Hepatocyte (in vitro differentiated cells): ENCODE data around the gene SALL4. TPM values are rescaled to one million over a fixed set of nuclear protein-coding genes. Genes with fewer than 3 reads are reported as not detected.

ENCODE experiments used
- DNase-seq: peaks from one replicate; pipeline ENCODE4 v3.0.0-alpha.2; 2016; ENCODE audit warnings: low spot score
- H2AFZ ChIP-seq: fragments of 200-600 bp; sonication (generic); 2 replicates; pipeline ENCODE4 v1.6.0; 2016; ENCODE audit warnings: antibody characterized with exemption, mild to moderate bottlenecking
- H3K27ac ChIP-seq: fragments of 200-600 bp; sonication (generic); 2 replicates; pipeline ENCODE4 v1.5.1; 2016; ENCODE audit warnings: mild to moderate bottlenecking
- H3K27me3 ChIP-seq: fragments of 200-600 bp; sonication (generic); 2 replicates; pipeline ENCODE4 v1.6.1; 2016
- H3K36me3 ChIP-seq: fragments of 200-600 bp; sonication (generic); replicated peaks from 2 replicates; pipeline ENCODE4 v1.5.1; 2016; ENCODE audit warnings: low read depth; ENCODE audit not compliant: insufficient read depth
- H3K4me1 ChIP-seq: fragments of 200-600 bp; sonication (generic); 2 replicates; pipeline ENCODE4 v1.5.1; 2016; ENCODE audit warnings: mild to moderate bottlenecking, moderate library complexity; ENCODE audit not compliant: insufficient read depth
- H3K4me2 ChIP-seq: fragments of 200-600 bp; sonication (generic); 2 replicates; pipeline ENCODE4 v1.6.0; 2016
- H3K4me3 ChIP-seq: fragments of 200-600 bp; sonication (generic); 2 replicates; pipeline ENCODE4 v1.5.1; 2016; ENCODE audit warnings: mild to moderate bottlenecking
- H3K79me2 ChIP-seq: fragments of 200-600 bp; sonication (generic); 2 replicates; pipeline ENCODE4 v1.6.0; 2017; ENCODE audit warnings: mild to moderate bottlenecking
- H3K9me2 ChIP-seq: fragments of 200-600 bp; sonication (generic); replicated peaks from 2 replicates; pipeline ENCODE4 v1.6.0; 2017; ENCODE audit warnings: mild to moderate bottlenecking; ENCODE audit not compliant: insufficient read depth
- H3K9me3 ChIP-seq: fragments of 200-600 bp; sonication (generic); 2 replicates; pipeline ENCODE4 v1.5.1; 2016; ENCODE audit warnings: low read depth, mild to moderate bottlenecking
- H4K20me1 ChIP-seq: fragments of 200-600 bp; sonication (generic); 2 replicates; pipeline ENCODE4 v1.6.0; 2016; ENCODE audit warnings: mild to moderate bottlenecking; ENCODE audit not compliant: insufficient read depth, poor library complexity, severe bottlenecking
- CTCF ChIP-seq: fragments of 200-600 bp; sonication (generic); IDR thresholded peaks from 2 replicates; pipeline ENCODE4 v1.5.1; 2016; ENCODE audit warnings: antibody characterized with exemption, mild to moderate bottlenecking; ENCODE audit not compliant: poor library complexity
- EZH2 ChIP-seq: fragments of 200-600 bp; sonication (generic); IDR thresholded peaks from 2 replicates; pipeline ENCODE4 v1.6.1; 2016; ENCODE audit warnings: antibody characterized with exemption, mild to moderate bottlenecking, borderline replicate concordance
- EZH2phosphoT487 ChIP-seq: fragments of 200-600 bp; sonication (generic); IDR thresholded peaks from one replicate; pipeline ENCODE4 v1.6.1; 2018; ENCODE audit warnings: antibody characterized with exemption, mild to moderate bottlenecking, low read depth, moderate library complexity; ENCODE audit not compliant: unreplicated experiment, severe bottlenecking
- WGBS: methylation state at CpG from one replicate; pipeline ENCODE4 v1.1.6; 2016; ENCODE audit warnings: low lambda C conversion rate; ENCODE audit errors: missing lambda C conversion rate; 5-methylcytosine and 5-hydroxymethylcytosine counted together
- polyA plus RNA-seq: library from polyadenylated mRNA; unstranded; fragments of >200 nt; fragmentation: Nextera tagmentation; extraction: Ambion mirVana; gene quantifications from 2 replicates; pipeline ENCODE4 v1.2.1, GENCODE V29; 2016
- total RNA-seq: library from RNA; depleted of rRNA; stranded (reverse); fragments of >200 nt; gene quantifications from 2 replicates; pipeline ENCODE4 v1.2.3, GENCODE V29; 2014

The SALL4 gene
- total and polyA plus RNA-seq, 2 experiments from 2014 or later, result 6.3 to 14.9 TPM

DNA sequence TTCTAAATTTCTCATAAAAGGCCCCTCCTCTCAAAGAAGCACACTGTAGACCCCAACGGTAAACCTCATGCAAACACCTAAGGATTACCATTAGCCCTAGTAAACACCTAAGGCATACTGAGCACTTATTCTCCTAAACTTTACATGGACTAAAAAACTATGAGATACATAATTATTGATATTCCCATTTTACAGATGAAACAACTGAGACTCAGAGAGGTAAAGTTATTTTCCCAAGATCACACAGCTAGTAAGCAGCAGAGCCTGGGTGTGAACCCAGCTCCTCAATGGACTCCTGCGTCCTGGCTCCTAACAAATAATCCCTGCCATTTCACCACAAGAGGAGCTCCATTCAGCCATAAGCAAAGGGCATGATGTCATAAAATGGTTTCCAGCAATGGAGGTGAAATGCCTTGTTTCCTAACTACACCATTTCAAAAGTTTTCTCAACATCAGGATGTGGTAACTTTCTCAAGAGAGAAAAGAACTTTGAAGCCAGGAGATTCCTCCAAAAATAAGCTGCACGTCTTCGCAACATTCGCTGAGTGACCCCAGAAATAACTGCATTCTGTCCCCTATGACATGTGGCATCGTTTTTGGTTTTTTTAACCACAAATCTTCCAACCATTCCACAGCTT is 38.2 kb downstream of the SALL4 start:
- no peak for DNase-seq
- Histone ChIP-seq H2AFZ (no peak overlapping the region), H3K79me2 (peaks cover 81% of the 10 kb centered on the region), H4K20me1 (no peaks in the 10 kb centered on the region), H3K4me1 (peaks cover 3% of the 10 kb centered on the region), H3K27ac (no peak overlapping the region), H3K4me2 (no peak overlapping the region), H3K9me2 (no peaks in the 10 kb centered on the region), H3K4me3 (no peak overlapping the region), H3K9me3 (no peaks in the 10 kb centered on the region), H3K27me3 (no peaks in the 10 kb centered on the region), H3K36me3 (no peaks in the 10 kb centered on the region)
- no peak for TF ChIP-seq EZH2
- TF ChIP-seq CTCF, result no peak
- TF ChIP-seq EZH2phosphoT487, result no peak
- 92% methylated on average over 6 of the region's 6 CpGs for WGBS

- H3K79me2 ChIP-seq, result peaks cover 90% of the 10 kb centered on the region
- WGBS, result 70% methylated on average over 13 of the region's 14 CpGs
- H3K27ac ChIP-seq, result peak overlapping the region; percentile 78
- no peak overlapping the region for H2AFZ ChIP-seq
- DNase-seq, result no peak
- H3K9me3 ChIP-seq, result no peaks in the 10 kb centered on the region
- H3K4me1 ChIP-seq, result peaks cover 8% of the 10 kb centered on the region
- no peaks in the 10 kb centered on the region for H3K36me3 ChIP-seq
- no peaks in the 10 kb centered on the region for H4K20me1 ChIP-seq
- no peaks in the 10 kb centered on the region for H3K27me3 ChIP-seq
- no peak overlapping the region for H3K4me2 ChIP-seq
- H3K9me2 ChIP-seq, result no peaks in the 10 kb centered on the region
- no peak for TF ChIP-seq EZH2phosphoT487
- no peak for TF ChIP-seq EZH2
- no peak overlapping the region for H3K4me3 ChIP-seq
Measured at GRCh38 chr20:51760905-51761546, 41.3 kb downstream of the SALL4 start.

- Histone ChIP-seq H3K4me2 (no peak overlapping the region), H3K4me1 (peaks cover 8% of the 10 kb centered on the region), H3K9me2 (no peaks in the 10 kb centered on the region), H3K4me3 (no peak overlapping the region), H2AFZ (no peak overlapping the region), H3K27me3 (no peaks in the 10 kb centered on the region), H3K9me3 (no peaks in the 10 kb centered on the region), H3K27ac (peak overlapping the region; percentile 31), H3K79me2 (peaks cover 90% of the 10 kb centered on the region), H4K20me1 (no peaks in the 10 kb centered on the region), H3K36me3 (no peaks in the 10 kb centered on the region)
- WGBS, result 89% methylated on average over 14 of the region's 14 CpGs
- TF ChIP-seq EZH2phosphoT487 (no peak), CTCF (no peak), EZH2 (no peak)
- DNase-seq, result no peak
Measured at GRCh38 chr20:51759769-51760510, 42.4 kb downstream of the SALL4 start.
